Body of pancreas (tissue), 4 donors: ENCODE results near the gene SH3PXD2A. TPM values are rescaled to one million over a fixed set of nuclear protein-coding genes. Genes with fewer than 3 reads are reported as not detected.

Experiments
- ATAC-seq: fragments of 150-250 bp; one replicate; pipeline ENCODE4 v1.9.1; 2016
- DNase-seq, 4 donors: peaks; one replicate each; pipeline ENCODE4 v3.0.0-alpha.2; 2019
- H3K27ac ChIP-seq, 4 donors: fragments of 200-600 bp; sonication (generic); 1 replicate in 3 of 4; 2 replicates in 1 of 4; pipeline versions ENCODE4 v1.5.1 to v1.6.1; 2016 to 2019; ENCODE audit warnings: mild to moderate bottlenecking in 1 of 4, mixed read lengths in 1 of 4, moderate library complexity in 1 of 4
- H3K27me3 ChIP-seq, 2 donors: fragments of 200-600 bp; sonication (generic); one replicate each; pipeline ENCODE4 v1.6.0; 2016; ENCODE audit warnings: mild to moderate bottlenecking in 1 of 2
- H3K36me3 ChIP-seq, 2 donors: fragments of 200-600 bp; sonication (generic); replicated peaks in 1 of 2; 2 replicates each; pipeline ENCODE4 v1.5.1; 2016; ENCODE audit warnings: low read depth in 2 of 2; ENCODE audit not compliant: insufficient read depth in 1 of 2
- H3K4me1 ChIP-seq: fragments of 200-600 bp; sonication (generic); one replicate; pipeline ENCODE4 v1.6.0; 2016
- H3K4me3 ChIP-seq, 2 donors: fragments of 200-600 bp; sonication (generic); 1 replicate in 1 of 2; 2 replicates in 1 of 2; pipeline ENCODE4 v1.5.1; 2016 to 2019
- H3K9me3 ChIP-seq, 3 donors: fragments of 200-600 bp; sonication (generic); 1 replicate in 2 of 3; 2 replicates in 1 of 3; pipeline ENCODE4 v1.5.1; 2016
- CTCF ChIP-seq, 7 experiments: fragments of 450-650 bp in 4 of 7; fragments of 200-600 bp in 3 of 7; sonication (generic) in 3 of 7; IDR thresholded peaks; one replicate each; pipeline ENCODE4 v1.5.1; 2016 to 2019; ENCODE audit warnings: antibody characterized with exemption in 7 of 7
- POLR2A ChIP-seq, 3 donors: fragments of 450-650 bp; IDR thresholded peaks; one replicate each; pipeline ENCODE4 v1.6.1; 2016; ENCODE audit warnings: antibody characterized with exemption in 3 of 3, mild to moderate bottlenecking in 2 of 3
- WGBS, 2 donors: methylation state at CpG; one replicate each; pipeline ENCODE4 v1.1.5; 2017; 5-methylcytosine and 5-hydroxymethylcytosine counted together
- intact Hi-C: fragments of 100-400 bp; cut with DNase I; formaldehyde crosslinking; loops from one replicate; pipeline ENCODE4 v1.15.1; 2023
- total RNA-seq, 2 donors: library from RNA; depleted of rRNA; stranded (reverse); fragments of >200 nt; gene quantifications; one replicate each; pipeline ENCODE4 v1.1.0, GENCODE V29; 2016

The SH3PXD2A gene
- total RNA-seq, 2 donors from 2014 or later = 7.3 to 9.9 TPM

- TF ChIP-seq CTCF (IDR thresholded peaks at IDR 0.05) (no peak), POLR2A (IDR thresholded peaks at IDR 0.05) (no peak)
- H3K9me3 ChIP-seq = no peaks in the 10 kb centered on the region
- H3K27me3 ChIP-seq = no peaks in the 10 kb centered on the region
- no peak for ATAC-seq
- no peak for DNase-seq
- H3K27ac ChIP-seq = no peak overlapping the region
- WGBS, 2 donors = 93 to 100% methylated on average over 1 to 3 of the region's 3 CpGs
- H3K4me1 ChIP-seq = no peaks in the 10 kb centered on the region
- H3K4me3 ChIP-seq = no peak overlapping the region
- intact Hi-C loops = no loop called here
- H3K36me3 ChIP-seq = no peaks in the 10 kb centered on the region
These were observed 55.3 kb downstream of the SH3PXD2A start for GRCh38 chr10:103800089-103800488.

- H3K36me3 ChIP-seq = no peaks in the 10 kb centered on the region
- H3K27me3 ChIP-seq = no peaks in the 10 kb centered on the region
- H3K9me3 ChIP-seq = no peaks in the 10 kb centered on the region
- TF ChIP-seq CTCF (IDR thresholded peaks at IDR 0.05) = no peak
- TF ChIP-seq POLR2A (IDR thresholded peaks at IDR 0.05) = no peak
- intact Hi-C loops = no loop called here
- no peak overlapping the region for H3K27ac ChIP-seq
- H3K4me1 ChIP-seq = peaks cover 5% of the 10 kb centered on the region
- WGBS, 2 donors = 97% methylated on average over 3 to 4 of the region's 4 CpGs
- ATAC-seq = no peak
- no peak for DNase-seq
- no peak overlapping the region for H3K4me3 ChIP-seq
These were observed 56.0 kb downstream of the SH3PXD2A start for GRCh38 chr10:103799341-103799740.

- H3K27me3 ChIP-seq = no peaks in the 10 kb centered on the region
- no peaks in the 10 kb centered on the region for H3K9me3 ChIP-seq
- DNase-seq (no peak), ATAC-seq (no peak)
- intact Hi-C loops = no loop called here
- no peak overlapping the region for H3K4me3 ChIP-seq
- H3K36me3 ChIP-seq = no peaks in the 10 kb centered on the region
- peaks cover 14% of the 10 kb centered on the region for H3K4me1 ChIP-seq
- WGBS, 2 donors = 88 to 93% methylated on average over 5 to 7 of the region's 7 CpGs
- TF ChIP-seq POLR2A (IDR thresholded peaks at IDR 0.05) (no peak), CTCF (IDR thresholded peaks at IDR 0.05) (no peak)
- H3K27ac ChIP-seq = no peak overlapping the region
These were observed 56.9 kb downstream of the SH3PXD2A start for GRCh38 chr10:103798511-103798910.

GRCh38 chr10:103797857-103798256, 57.5 kb downstream of the SH3PXD2A start:
- Histone ChIP-seq H3K4me3 (no peak overlapping the region), H3K9me3 (no peaks in the 10 kb centered on the region), H3K27ac (no peak overlapping the region), H3K4me1 (peaks cover 17% of the 10 kb centered on the region), H3K36me3 (no peaks in the 10 kb centered on the region), H3K27me3 (no peaks in the 10 kb centered on the region)
- ATAC-seq (no peak), DNase-seq (no peak)
- 89 to 91% methylated on average over 10 to 12 of the region's 12 CpGs for WGBS, 2 donors
- no peak for TF ChIP-seq CTCF (IDR thresholded peaks at IDR 0.05)
- TF ChIP-seq POLR2A (IDR thresholded peaks at IDR 0.05) = no peak
- intact Hi-C loops = no loop called here

- Histone ChIP-seq H3K4me3 (no peak overlapping the region), H3K27ac (no peak overlapping the region), H3K9me3 (no peaks in the 10 kb centered on the region), H3K27me3 (no peaks in the 10 kb centered on the region), H3K4me1 (peaks cover 30% of the 10 kb centered on the region), H3K36me3 (no peaks in the 10 kb centered on the region)
- ATAC-seq (no peak), DNase-seq (no peak)
- TF ChIP-seq CTCF (IDR thresholded peaks at IDR 0.05) = no peak
- no peak for TF ChIP-seq POLR2A (IDR thresholded peaks at IDR 0.05)
- intact Hi-C loops = no loop called here
- WGBS, 2 donors = 94 to 95% methylated on average over 4 of the region's 4 CpGs
These were observed 59.6 kb downstream of the SH3PXD2A start for GRCh38 chr10:103795634-103796270.
